Body of pancreas (tissue), 4 donors: ENCODE measurements around the gene SLC39A2.

Experiments used
- CTCF ChIP-seq, 7 experiments: fragments of 450-650 bp in 4 of 7; fragments of 200-600 bp in 3 of 7; sonication (generic) in 3 of 7; IDR thresholded peaks; one replicate each; pipeline ENCODE4 v1.5.1; 2016 to 2019; ENCODE audit warnings: antibody characterized with exemption in 7 of 7
- POLR2A ChIP-seq, 3 donors: fragments of 450-650 bp; IDR thresholded peaks; one replicate each; pipeline ENCODE4 v1.6.1; 2016; ENCODE audit warnings: antibody characterized with exemption in 3 of 3, mild to moderate bottlenecking in 2 of 3

GRCh38 chr14:20998674-20999366 is at the start of gene SLC39A2:
- TF ChIP-seq CTCF (IDR thresholded peaks at IDR 0.05) (no peak), POLR2A (IDR thresholded peaks at IDR 0.05) (no peak)
